Tibial nerve (tissue), 4 donors: ENCODE data around the gene TOMM34. TPM values are rescaled to one million over a fixed set of nuclear protein-coding genes. Genes with fewer than 3 reads are reported as not detected.

Source experiments
- DNase-seq, 2 donors: peaks; one replicate each; pipeline ENCODE4 v3.0.0-alpha.2; 2019; ENCODE audit warnings: low spot score in 2 of 2
- H3K27ac ChIP-seq, 4 donors: fragments of 200-600 bp; sonication (generic) in 3 of 4; one replicate each; pipeline ENCODE4 v1.5.1; 2017 to 2019; ENCODE audit warnings: mild to moderate bottlenecking in 1 of 4
- H3K27me3 ChIP-seq, 2 donors: fragments of 200-600 bp; sonication (generic) in 1 of 2; one replicate each; pipeline versions ENCODE4 v1.5.1 to v1.6.0; 2017 to 2019
- H3K36me3 ChIP-seq, 3 donors: fragments of 200-600 bp; sonication (generic); one replicate each; pipeline ENCODE4 v1.5.1; 2018 to 2019
- H3K4me1 ChIP-seq, 4 donors: fragments of 200-600 bp; sonication (generic) in 3 of 4; one replicate each; pipeline ENCODE4 v1.5.1; 2017 to 2019
- H3K4me3 ChIP-seq, 4 donors: fragments of 200-600 bp; sonication (generic) in 3 of 4; one replicate each; pipeline ENCODE4 v1.5.1; 2017 to 2019; ENCODE audit warnings: mild to moderate bottlenecking in 1 of 4, moderate library complexity in 1 of 4
- H3K9me3 ChIP-seq, 4 donors: fragments of 200-600 bp; sonication (generic) in 3 of 4; one replicate each; pipeline ENCODE4 v1.5.1; 2017 to 2019
- CTCF ChIP-seq, 5 experiments: fragments of 200-600 bp in 3 of 5; fragments of 450-650 bp in 2 of 5; sonication (generic) in 3 of 5; IDR thresholded peaks; one replicate each; pipeline ENCODE4 v1.5.1; 2016 to 2019; ENCODE audit warnings: antibody characterized with exemption in 5 of 5, mild to moderate bottlenecking in 3 of 5, moderate library complexity in 2 of 5
- EP300 ChIP-seq, 2 donors: sonication (generic); formaldehyde crosslinking; IDR thresholded peaks; one replicate each; pipeline ENCODE4 v1.6.1; 2017; ENCODE audit warnings: antibody characterized with exemption in 2 of 2, mild to moderate bottlenecking in 1 of 2
- POLR2A ChIP-seq, 2 donors: fragments of 450-650 bp; IDR thresholded peaks; one replicate each; pipeline ENCODE4 v1.6.1; 2017; ENCODE audit warnings: antibody characterized with exemption in 2 of 2, mild to moderate bottlenecking in 2 of 2, moderate library complexity in 2 of 2
- WGBS, 2 donors: methylation state at CpG; one replicate each; pipeline ENCODE4 v1.1.5; 2018; 5-methylcytosine and 5-hydroxymethylcytosine counted together
- total RNA-seq, 4 donors: library from RNA; depleted of rRNA; stranded (reverse); fragments of >200 nt; gene quantifications; one replicate each; pipeline ENCODE4 v1.1.0, GENCODE V29; 2016

TOMM34 gene
- total RNA-seq, 4 donors from 2014 or later = 5.9 to 18.0 (median 13.9) TPM

- Histone ChIP-seq H3K9me3 (no peaks in the 10 kb centered on the region), H3K27me3 (no peaks in the 10 kb centered on the region), H3K36me3 (peaks cover 0 to 78% (median 7%) of the 10 kb centered on the region in 3 donors), H3K4me1 (peaks cover 0 to 13% (median 0%) of the 10 kb centered on the region in 4 donors), H3K27ac (peak overlapping the region in 3 of 4 donors; percentile 59 to 83 (median 73)), H3K4me3 (no peak overlapping the region)
- peak in 1 of 2 donors; percentile 62 for DNase-seq
- WGBS, 2 donors = 64 to 77% methylated on average over 2 of the region's 2 CpGs
- peak; percentile 23 to 63 for TF ChIP-seq EP300 (IDR thresholded peaks at IDR 0.05)
- TF ChIP-seq CTCF (IDR thresholded peaks at IDR 0.05) = no peak
These were observed 19.0 kb upstream of the TOMM34 start for GRCh38 chr20:44979090-44979621.

DNA sequence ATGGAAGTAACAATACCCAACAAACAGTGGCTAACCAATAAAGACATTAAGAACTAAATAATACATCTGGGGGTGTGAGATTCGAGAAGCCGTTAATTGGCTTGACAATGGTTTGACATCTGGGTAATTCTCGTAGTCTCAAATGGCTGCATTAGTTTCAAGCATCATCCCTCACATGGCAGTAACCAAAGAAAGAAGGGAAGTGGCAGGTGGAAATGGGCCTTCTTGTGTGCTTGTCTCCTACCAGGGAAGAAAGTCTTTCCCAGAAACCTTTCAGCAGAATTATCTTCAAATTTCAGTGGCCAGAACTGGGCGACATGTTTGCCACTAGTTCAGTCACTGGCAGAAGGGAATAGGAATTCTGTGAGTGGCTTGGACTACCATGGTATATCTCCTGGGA lies 16.5 kb upstream of the TOMM34 start:
- Histone ChIP-seq H3K4me1 (peaks cover 0 to 13% (median 0%) of the 10 kb centered on the region in 4 donors), H3K36me3 (peaks cover 0 to 76% (median 12%) of the 10 kb centered on the region in 3 donors), H3K27me3 (no peaks in the 10 kb centered on the region), H3K4me3 (no peak overlapping the region), H3K27ac (no peak overlapping the region), H3K9me3 (no peaks in the 10 kb centered on the region)
- WGBS, 2 donors = 93 to 97% methylated on average over 4 of the region's 4 CpGs
- DNase-seq = no peak
- TF ChIP-seq CTCF (IDR thresholded peaks at IDR 0.05) (no peak), EP300 (IDR thresholded peaks at IDR 0.05) (no peak), POLR2A (IDR thresholded peaks at IDR 0.05) (no peak)

DNA sequence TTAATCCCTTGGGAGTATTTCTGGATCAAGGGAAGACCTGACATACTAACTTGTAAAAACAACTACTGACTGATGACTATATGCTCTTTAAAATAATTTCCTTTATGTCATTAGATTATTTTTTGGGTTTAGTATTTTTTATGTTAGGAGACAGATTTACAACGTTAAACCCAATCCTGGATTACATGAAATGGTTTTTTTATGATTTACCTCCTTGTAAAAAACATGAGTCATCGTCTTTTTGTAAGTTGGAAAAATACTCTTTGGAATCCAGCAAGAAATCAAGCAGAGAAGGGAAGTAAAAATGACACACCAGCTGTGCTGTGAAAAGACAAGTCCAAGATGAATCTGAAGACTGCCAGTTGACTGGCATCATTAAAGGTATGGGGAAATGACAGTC lies 12.9 kb upstream of the TOMM34 start:
- H3K4me1 ChIP-seq = peaks cover 0 to 30% (median 9%) of the 10 kb centered on the region in 4 donors
- peaks cover 0 to 44% (median 12%) of the 10 kb centered on the region in 3 donors for H3K36me3 ChIP-seq
- no peak for DNase-seq
- H3K9me3 ChIP-seq = no peaks in the 10 kb centered on the region
- H3K27me3 ChIP-seq = no peaks in the 10 kb centered on the region
- no peak overlapping the region for H3K27ac ChIP-seq
- WGBS, 2 donors = 83 to 86% methylated on average over 2 of the region's 2 CpGs
- TF ChIP-seq EP300 (IDR thresholded peaks at IDR 0.05) (no peak), CTCF (IDR thresholded peaks at IDR 0.05) (no peak), POLR2A (IDR thresholded peaks at IDR 0.05) (no peak)
- no peak overlapping the region for H3K4me3 ChIP-seq

DNA sequence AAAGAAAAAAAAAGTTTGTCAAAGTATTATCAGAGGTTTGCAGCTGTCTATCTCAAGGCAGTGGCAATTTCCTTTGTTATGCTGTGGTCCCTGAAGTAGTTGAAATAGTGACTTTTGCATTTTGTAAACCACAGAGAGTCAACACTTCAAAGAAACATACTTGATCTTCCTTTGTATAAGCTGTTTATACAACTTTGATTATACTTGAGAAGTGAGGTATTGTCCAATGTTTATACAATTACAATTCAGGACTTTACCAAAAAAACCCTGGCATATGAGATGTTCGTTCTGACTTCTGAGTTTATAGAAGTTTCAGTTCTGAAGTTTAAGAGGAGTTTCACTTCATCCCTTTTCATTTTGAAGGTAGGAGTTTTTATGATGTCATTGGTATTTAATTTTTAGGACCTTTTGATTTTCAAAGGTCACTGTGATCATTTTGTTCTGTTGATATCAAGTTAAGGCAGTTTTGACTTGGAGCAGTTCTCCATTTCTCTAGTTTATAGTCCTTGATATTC lies 10.1 kb upstream of the TOMM34 start:
- Histone ChIP-seq H3K36me3 (peaks cover 0 to 26% (median 12%) of the 10 kb centered on the region in 3 donors), H3K27ac (peak overlapping the region in 3 of 4 donors; percentile 16 to 38 (median 38)), H3K9me3 (no peaks in the 10 kb centered on the region), H3K27me3 (no peaks in the 10 kb centered on the region), H3K4me1 (peaks cover 0 to 51% (median 11%) of the 10 kb centered on the region in 4 donors), H3K4me3 (no peak overlapping the region)
- WGBS, 2 donors = 46 to 48% methylated on average over 1 of the region's 1 CpG
- no peak for TF ChIP-seq EP300 (IDR thresholded peaks at IDR 0.05)
- TF ChIP-seq POLR2A (IDR thresholded peaks at IDR 0.05) = no peak
- TF ChIP-seq CTCF (IDR thresholded peaks at IDR 0.05) = no peak
- DNase-seq = no peak

DNA sequence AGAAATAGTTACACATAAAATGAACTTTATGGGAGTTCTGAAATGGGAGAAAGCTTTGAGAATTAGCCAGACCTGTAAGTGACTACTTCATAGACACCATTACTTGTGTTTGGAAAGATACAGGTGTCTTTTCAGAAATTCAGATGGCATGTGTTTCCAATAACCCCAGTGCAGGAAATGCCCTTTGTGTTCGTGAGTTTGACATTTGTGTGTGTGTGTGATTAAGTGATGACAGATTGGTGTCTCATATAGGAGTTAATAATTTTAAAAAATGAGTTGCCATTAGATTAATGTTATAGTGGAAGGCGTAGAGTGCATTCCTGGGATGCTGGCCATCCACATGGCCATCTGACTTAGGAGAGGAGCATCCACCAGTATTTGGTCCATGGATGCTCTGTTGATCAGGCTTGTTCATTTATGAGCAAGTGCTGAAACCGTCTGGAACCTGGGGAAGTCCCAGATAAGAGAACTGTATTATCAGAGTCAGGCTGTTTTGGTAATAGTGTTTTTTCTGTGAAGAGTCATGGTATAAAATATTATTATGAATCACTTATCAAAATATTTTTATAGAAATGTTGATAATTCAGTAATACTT lies 9.2 kb upstream of the TOMM34 start:
- Histone ChIP-seq H3K27me3 (no peaks in the 10 kb centered on the region), H3K4me3 (no peak overlapping the region), H3K27ac (peak overlapping the region in 3 of 4 donors; percentile 7 to 38 (median 16)), H3K4me1 (peaks cover 0 to 53% (median 11%) of the 10 kb centered on the region in 4 donors), H3K9me3 (no peaks in the 10 kb centered on the region), H3K36me3 (peaks cover 0 to 19% (median 5%) of the 10 kb centered on the region in 3 donors)
- no peak for DNase-seq
- TF ChIP-seq POLR2A (IDR thresholded peaks at IDR 0.05) = no peak
- TF ChIP-seq CTCF (IDR thresholded peaks at IDR 0.05) = no peak
- TF ChIP-seq EP300 (IDR thresholded peaks at IDR 0.05) = no peak
- 50 to 54% methylated on average over 3 of the region's 3 CpGs for WGBS, 2 donors
